Eye (tissue), 1 donor: ENCODE measurements around the gene CEP89.
A peak's percentile ranks its signal among the peaks of the same experiment; 100 is the strongest.
"Not testable (repeated sequence)": the region's sequence is repeated elsewhere in the genome, so short reads cannot be mapped to it uniquely, and the experiment has no call there.

Experiments used
- DNase-seq: peaks from one replicate; pipeline ENCODE4 v3.0.0-alpha.2; 2015

Gene CEP89

DNA sequence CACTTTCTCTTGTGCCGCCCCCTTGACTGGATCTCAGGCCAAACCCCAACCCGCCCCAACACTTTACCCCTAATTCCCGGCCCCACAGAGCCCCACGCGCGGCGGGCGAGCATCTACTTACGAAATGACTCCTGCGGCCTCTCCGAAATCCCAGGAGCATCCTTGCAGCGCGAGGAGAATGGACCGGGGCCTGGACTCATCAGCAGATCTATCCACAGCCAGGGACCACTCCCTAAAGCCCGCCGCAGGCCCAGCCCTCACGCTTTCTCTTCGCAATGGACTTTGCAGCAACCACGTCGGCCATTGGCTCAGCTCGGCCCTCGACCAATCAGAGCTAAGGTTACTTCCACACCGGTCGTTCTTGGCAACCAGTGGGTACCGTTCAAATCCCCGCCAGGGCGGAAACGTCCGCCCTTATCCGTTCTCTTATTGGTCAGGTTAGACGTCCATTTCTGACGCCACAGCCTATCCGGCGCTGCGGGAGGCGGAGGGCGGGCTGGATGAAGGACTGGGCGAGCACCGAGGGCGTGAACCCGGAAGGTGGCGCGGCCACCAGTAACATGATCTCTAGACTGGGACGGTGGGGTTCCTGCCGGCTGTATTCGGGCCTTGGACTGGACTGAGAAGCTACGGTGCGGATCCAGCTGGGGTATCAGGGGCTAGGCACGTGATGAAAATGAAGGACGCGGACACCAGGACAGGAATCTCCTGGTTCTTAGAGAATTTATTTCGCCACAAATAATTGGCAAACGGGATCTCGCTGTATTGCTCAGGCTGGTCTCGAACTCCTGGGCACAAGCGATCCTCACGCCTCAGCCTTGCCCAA is at the start of gene CEP89, which contains the start of gene FAAP24:
TSS of gene CEP89 (minus strand) at position 244 of the 826 bp plus-strand sequence. CDS start at position 160, 84 bp downstream.
TSS of gene FAAP24 (plus strand) at position 528 of the 826 bp plus-strand sequence. CDS start 955 bp downstream, outside the sequence.
- peak; percentile 100 for DNase-seq

GRCh38 chr19:33010891-33011290 is 39.1 kb upstream of the CEP89 start:
- DNase-seq, result not testable (repeated sequence)

GRCh38 chr19:33008738-33009137 is 37.0 kb upstream of the CEP89 start:
- no peak for DNase-seq

DNA sequence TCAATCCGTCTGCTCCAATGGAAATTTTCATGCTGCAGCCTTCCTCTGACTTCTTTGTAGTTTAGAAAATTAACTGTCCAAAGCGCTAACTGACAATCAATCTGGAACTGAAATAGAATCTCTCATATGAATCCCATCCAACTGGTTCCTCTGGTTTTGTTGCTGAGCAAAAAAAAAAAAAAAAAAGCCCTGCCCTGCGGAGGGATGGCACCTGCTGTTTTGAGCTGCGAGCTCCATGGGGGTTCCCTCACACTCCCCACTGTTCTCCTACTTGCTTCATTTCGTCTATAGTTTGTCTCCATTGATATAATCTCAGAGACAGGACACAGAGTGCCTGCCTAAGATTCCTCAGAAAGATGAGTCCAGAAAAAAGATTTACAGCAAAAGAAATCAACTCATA is 33.7 kb upstream of the CEP89 start:
- DNase-seq, result peak; percentile 23

GRCh38 chr19:33003424-33004024 is 31.8 kb upstream of the CEP89 start:
- DNase-seq, result not testable (repeated sequence)

DNA sequence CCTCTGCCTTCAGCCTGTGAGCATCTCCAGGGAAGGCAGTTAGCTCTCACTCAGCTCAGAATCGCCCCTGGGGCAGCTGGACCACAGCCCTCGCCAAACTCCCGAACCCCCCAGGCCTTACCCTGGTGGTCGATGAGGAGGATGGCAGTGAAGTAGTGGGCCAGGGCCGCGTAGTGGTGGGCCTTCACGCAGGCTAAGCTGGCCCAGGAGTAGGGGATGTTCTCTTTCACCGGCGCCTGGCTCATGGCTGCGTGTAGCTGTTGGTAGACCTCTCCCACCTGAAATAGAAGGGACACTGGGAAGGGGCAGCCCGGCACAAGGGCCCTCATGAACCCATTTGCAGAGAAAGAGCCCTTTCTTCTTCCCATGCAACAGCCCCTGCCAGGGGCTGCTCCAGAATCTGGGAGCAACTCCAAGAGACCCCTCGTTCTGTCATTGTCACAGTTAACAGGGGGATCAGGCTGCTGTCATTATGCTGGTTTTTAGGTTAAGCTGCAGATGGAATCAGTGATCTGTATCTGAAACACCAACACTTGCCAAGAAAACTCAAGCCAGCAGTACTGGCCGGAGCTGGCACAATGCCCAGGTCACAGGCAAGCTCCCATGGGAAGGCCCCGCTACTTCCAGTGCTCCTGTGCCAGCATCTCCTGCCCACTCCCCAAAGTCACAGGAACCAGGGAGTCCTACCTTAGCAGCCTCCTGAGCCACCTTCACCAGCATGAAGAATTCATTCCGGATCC is 30.5 kb upstream of the CEP89 start:
- DNase-seq, result not testable (repeated sequence)

GRCh38 chr19:33000910-33001309 is 29.2 kb upstream of the CEP89 start:
- DNase-seq, result no peak

DNA sequence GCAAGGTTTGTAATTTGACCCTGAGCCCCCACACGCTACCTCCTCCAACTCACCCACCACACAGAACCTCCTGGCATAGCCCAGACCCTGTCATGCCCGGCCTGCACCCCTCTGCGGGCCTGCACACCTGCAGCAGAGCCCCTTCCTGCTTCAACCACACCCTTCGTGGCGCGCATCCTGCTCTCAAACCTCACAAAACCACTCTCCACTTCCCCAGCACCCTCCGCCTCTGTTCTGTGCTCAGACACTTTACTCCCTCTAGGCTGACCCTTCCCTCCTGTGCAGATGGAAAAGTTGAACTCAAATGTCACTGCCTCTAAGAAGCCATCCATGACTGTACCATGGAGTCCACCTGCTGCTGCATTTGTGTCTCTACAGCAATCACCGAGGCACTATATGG is 28.8 kb upstream of the CEP89 start:
- DNase-seq, result no peak

DNA sequence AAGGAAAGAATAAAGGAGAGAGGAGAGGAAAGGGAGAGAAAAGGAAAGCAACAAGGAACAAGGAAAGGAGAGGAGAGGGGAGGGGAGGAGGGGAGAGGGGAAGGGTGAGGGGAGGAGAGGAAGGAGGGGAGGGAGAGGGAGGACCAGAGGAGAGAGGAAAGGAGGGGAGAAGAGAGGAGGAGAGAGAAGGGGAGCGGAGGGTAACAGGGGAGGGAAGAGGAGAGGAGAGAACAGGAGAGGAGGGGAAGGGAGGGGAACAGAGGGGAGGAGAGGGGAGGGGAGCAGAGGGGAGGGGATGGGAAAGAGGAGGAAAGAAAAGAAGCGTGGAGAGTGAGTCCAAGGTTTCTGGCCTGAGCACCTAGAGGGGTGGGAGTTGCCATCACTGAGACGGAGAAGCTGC is 27.0 kb upstream of the CEP89 start:
- DNase-seq, result no peak

DNA sequence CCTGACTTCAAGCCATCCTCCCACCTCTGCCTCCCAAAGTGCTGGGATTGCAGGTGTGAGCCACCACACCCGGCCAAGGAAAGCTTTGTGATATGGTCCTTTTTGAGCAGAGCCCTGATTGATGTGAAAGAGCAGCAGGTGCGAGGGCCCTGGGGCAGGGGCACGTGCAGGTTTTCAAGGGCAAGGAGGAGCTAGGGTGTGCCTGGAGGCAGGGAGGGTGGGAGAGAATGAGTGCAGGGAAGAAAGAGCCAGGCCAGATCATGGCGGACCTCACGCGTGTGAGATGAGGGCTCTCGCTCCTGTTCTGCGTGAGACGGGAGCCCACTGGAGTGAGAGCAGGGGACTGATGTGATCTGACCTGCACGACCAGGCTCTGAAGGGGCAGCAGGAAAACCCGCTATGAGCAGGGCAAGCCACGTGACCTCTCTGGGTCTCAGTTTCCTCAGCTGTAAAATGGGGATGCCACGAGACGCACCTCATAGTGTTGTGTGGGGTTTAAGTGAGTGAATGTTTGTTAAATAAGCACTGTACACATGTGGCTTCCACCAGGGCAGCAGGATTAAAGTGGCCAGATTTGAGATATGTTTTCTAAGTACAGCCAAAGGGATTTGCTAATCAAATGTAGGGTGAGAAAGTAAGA is 26.1 kb upstream of the CEP89 start:
- no peak for DNase-seq

GRCh38 chr19:32997061-32997464 is 25.3 kb upstream of the CEP89 start:
- not testable (repeated sequence) for DNase-seq

DNA sequence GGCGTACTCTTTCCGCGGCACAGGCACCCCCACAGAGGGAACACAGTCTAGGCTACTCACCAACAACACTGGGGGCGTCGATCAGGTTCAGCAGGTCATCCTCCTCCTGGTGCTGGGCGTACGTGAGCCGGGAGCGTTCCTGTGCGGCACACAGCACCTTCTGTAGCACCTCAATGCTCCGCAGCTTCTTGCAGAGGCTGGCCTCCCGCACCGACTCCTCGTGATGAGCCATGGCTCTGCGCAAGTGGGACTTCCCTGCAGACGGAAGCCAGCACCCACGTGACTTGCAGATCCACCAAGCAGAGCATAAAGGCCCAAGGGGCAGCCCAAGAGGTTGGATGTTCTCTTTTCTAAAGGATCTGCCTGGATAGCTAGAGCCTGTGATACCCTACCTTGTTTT is 24.2 kb upstream of the CEP89 start:
- DNase-seq, result not testable (repeated sequence)

DNA sequence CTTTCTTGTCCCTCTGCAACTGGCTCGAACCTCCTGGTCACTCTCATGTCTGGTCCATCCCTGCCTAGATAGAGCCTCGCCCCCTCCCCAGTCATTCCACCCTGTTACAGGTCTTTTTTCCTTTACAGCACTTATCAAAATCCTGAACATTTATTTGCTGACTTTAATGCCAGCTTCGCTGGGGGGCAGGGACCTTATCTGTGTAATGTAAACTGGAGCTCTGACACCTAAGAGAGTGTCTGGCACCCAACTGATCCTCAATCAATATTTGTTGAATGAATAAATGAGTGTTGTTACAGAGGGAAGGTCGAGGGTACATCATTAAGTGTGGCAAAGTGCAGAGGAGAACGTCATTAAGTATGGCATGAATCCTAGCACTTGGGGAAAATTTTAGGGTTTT is 17.0 kb upstream of the CEP89 start:
- DNase-seq, result no peak

GRCh38 chr19:32988254-32988653 is 16.5 kb upstream of the CEP89 start:
- not testable (repeated sequence) for DNase-seq

GRCh38 chr19:32982488-32982887 is 10.7 kb upstream of the CEP89 start:
- not testable (repeated sequence) for DNase-seq

DNA sequence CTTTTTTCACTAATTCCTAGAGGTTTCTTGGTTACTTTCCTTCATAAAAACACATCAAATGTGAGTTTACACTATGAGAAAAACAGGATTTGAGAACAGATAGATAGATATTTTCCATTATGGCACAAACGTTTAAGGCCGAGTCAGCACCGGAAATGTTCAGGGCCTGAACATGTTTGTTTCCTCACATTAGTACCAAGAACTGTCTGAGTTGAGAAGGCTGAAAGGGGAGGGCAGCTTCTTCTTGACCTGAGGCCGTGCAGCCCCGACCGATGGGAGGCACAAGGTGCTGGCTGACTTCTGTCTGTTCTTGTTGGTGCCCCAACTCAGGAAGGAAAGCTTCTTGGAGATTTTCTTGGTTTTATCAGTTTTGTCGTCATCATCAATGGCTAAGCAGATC is 8.0 kb upstream of the CEP89 start:
- DNase-seq, result not testable (repeated sequence)

DNA sequence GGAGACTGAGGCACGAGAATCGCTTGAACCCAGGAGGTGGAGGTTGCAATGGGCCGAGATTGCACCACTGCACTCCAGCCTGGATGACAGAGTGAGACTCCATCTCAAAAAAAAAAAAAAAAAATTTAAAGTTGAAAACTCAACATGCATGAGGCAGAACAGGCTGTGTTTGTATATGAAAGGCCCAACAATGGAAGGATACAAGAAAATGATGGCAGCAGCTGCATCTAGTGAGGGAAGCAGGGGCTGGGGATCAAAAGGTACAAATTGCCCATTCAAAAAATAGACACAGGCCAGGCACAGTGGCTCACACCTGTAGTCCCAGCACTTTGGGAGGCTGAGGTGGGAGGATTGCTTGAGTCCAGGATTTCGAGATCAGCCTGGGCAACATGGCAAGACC is 6.1 kb upstream of the CEP89 start:
- not testable (repeated sequence) for DNase-seq

GRCh38 chr19:32977280-32977679 is 5.5 kb upstream of the CEP89 start:
- no peak for DNase-seq

- DNase-seq, result peak; percentile 86
Observed at GRCh38 chr19:32976223-32976805, 4.6 kb upstream of the CEP89 start.

DNA sequence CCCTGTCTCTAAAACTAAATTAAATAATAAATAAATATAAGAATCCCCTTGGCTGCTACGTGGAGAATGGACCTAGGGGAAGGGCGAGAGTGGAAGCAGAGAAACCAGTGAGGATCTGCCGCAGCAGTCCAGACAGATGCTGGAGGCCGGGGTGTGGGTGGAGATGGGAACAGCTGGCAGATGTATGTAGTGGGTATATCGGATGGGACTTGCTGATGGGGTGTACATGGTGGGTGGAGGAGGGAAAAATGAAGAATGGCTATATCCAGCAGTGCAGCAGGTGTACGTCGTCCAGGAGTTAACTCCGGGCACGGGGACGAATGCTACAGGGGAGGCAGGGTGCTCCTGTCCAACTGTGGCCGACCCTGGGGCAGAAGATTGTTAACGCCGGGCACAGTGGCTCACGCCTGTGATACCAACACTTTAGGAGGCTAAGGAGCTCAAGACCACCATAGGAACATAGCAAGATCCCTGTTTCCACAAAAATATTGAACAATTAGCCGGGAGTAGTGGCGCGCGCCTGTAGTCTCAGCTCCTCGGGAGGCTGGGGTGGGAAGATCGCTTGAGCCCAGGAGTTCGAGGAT is 654 bp downstream of the CEP89 start:
- DNase-seq, result no peak

DNA sequence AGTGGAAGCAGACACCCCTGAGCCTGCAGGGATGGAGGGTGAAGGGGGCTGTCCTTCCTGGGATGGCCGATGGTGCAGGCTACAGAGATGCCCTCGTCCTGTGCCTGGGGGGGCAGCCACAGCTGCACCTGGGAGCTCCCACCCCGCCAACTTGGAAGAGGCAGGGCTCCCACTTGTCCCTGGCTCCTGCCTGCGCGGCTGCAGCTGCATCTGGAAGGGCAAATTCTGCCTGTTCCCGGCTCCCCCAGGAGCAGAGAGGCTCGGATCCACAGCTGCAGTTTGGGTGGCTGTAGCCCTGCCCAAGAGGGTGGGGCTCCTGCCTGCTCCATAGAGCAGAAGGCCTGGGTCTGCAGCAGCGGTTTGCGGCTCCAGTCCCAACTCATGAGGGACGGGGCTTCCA is 2.2 kb downstream of the CEP89 start:
- DNase-seq, result no peak

DNA sequence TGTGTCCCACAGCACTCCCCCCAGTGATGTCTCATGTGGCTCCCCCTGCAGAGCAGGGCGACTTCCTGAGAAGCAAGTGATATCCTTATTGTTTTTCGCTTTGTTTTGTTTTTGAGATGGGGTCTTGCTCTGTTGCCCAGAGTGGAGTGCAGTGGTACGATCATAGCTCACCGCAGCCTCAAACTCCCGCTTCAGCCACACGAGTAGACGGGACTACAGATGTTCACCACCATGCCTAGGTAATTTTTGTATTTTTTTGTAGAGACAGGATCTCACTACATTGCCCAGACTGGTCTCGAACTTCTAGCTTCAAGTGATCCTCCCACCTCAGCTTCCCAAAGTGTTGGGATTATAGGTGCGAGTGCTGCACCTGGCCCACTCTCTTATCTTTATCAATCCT is 5.0 kb downstream of the CEP89 start:
- no peak for DNase-seq
